RWPE1 (cell line): ENCODE data around the gene ARID3A.
"Not testable (repeated sequence)": the region's sequence is repeated elsewhere in the genome, so short reads cannot be mapped to it uniquely, and the experiment has no call there.

Experiments
- CTCF ChIA-PET: fragments of 350-600 bp; sonication (Branson Sonifier 250); formaldehyde crosslinking; extraction: SDS; loops from one replicate; lab custom pipeline; 2021; lab: Yijun Ruan, JAX
- POLR2A ChIA-PET: fragments of 400-600 bp; formaldehyde crosslinking; extraction: SDS; loops from one replicate; lab custom pipeline; 2020; ENCODE audit warnings: antibody characterized with exemption; ENCODE audit not compliant: low non-redundant PET; lab: Yijun Ruan, JAX
- DNase-seq: peaks from one replicate; pipeline ENCODE4 v3.0.0; 2012; ENCODE audit warnings: low spot score
- H3K27ac ChIP-seq: fragments of 450-650 bp; 2 replicates; pipeline ENCODE4 v1.5.1; 2017
- CTCF ChIP-seq: fragments of 450-650 bp; conservative IDR thresholded peaks from 2 replicates; pipeline ENCODE4 v1.5.1; 2017; ENCODE audit warnings: low read depth, mild to moderate bottlenecking

Gene ARID3A

GRCh38 chr19:1018932-1019615 is 93.2 kb downstream of the ARID3A start:
- no peak for DNase-seq
- peak overlapping the region; percentile 93 for H3K27ac ChIP-seq
- CTCF ChIA-PET = interaction anchor here (0.6 to 0.8 kb wide), 2 partner anchors 226 to 1020 kb away, joined by 3 read pairs; no protein-coding TSS in a partner anchor
- POLR2A ChIA-PET = interaction anchor here (0.5 kb wide), 1 partner anchor 128 kb away, joined by 6 read pairs; no protein-coding TSS in a partner anchor
- no peak for TF ChIP-seq CTCF

- DNase-seq = no peak
- H3K27ac ChIP-seq = peak overlapping the region; percentile 93
- no peak for TF ChIP-seq CTCF
- ChIA-PET CTCF (interaction anchor here (0.6 to 0.8 kb wide), 3 partner anchors 61 to 1020 kb away, joined by 3 to 4 read pairs (median 3); no protein-coding TSS in a partner anchor), POLR2A (interaction anchor here (0.5 kb wide), 1 partner anchor 127 kb away, joined by 6 read pairs; no protein-coding TSS in a partner anchor)
These were observed 93.8 kb downstream of the ARID3A start for GRCh38 chr19:1019616-1019961.

GRCh38 chr19:1019980-1020867 is 94.4 kb downstream of the ARID3A start:
- ChIA-PET CTCF (interaction anchor here (0.6 to 0.8 kb wide), 3 partner anchors 60 to 1019 kb away, joined by 3 to 4 read pairs (median 3); no protein-coding TSS in a partner anchor), POLR2A (no interaction called here)
- no peak for DNase-seq
- TF ChIP-seq CTCF = no peak
- H3K27ac ChIP-seq = peak overlapping the region; percentile 93

GRCh38 chr19:1020868-1021425 is 95.1 kb downstream of the ARID3A start, which contains the start of gene TMEM259:
Gene TMEM259 (minus strand): TSS chr19:1021123. CDS start chr19:1020996, 127 bp downstream.
- CTCF ChIA-PET = no interaction called here
- POLR2A ChIA-PET = no interaction called here
- H3K27ac ChIP-seq = peak within 1 kb of the TSS; percentile 93
- no peak for TF ChIP-seq CTCF
- peak; percentile 96 for DNase-seq

- H3K27ac ChIP-seq, DNase-seq, CTCF ChIA-PET: not testable (repeated sequence)
- POLR2A ChIA-PET = interaction anchor here (0.8 kb wide), 1 partner anchor 222 kb away, joined by 10 read pairs; no protein-coding TSS in a partner anchor
These were observed 98.0 kb downstream of the ARID3A start for GRCh38 chr19:1023883-1024188.

- DNase-seq, CTCF ChIA-PET, POLR2A ChIA-PET: not testable (repeated sequence)
- H3K27ac ChIP-seq = peak overlapping the region; percentile 99; the same call in 1 of the 2 replicates
These were observed 99.2 kb downstream of the ARID3A start for GRCh38 chr19:1025080-1025479.
